CD14-positive monocyte (primary cell): Measurements from ENCODE around the gene LEMD1. TPM values are rescaled to one million over a fixed set of nuclear protein-coding genes. Genes with fewer than 3 reads are reported as not detected.
"Not testable (repeated sequence)": the region's sequence is repeated elsewhere in the genome, so short reads cannot be mapped to it uniquely, and the experiment has no call there.

Source experiments
- DNase-seq, 3 donors: peaks; one replicate each; pipeline ENCODE4 v3.0.0-alpha.2; 2011 to 2022
- H2AFZ ChIP-seq: 2 replicates; pipeline ENCODE4 v1.6.0; 2012; ENCODE audit warnings: mild to moderate bottlenecking, low read depth, low read length, inconsistent platforms; ENCODE audit not compliant: insufficient read depth, poor library complexity, severe bottlenecking
- H3K27ac ChIP-seq, 2 donors: 1 replicate in 1 of 2; 2 replicates in 1 of 2; pipeline ENCODE4 v1.5.1; 2012 to 2013; ENCODE audit warnings: low read length in 2 of 2, control low read depth in 1 of 2, inconsistent platforms in 1 of 2, low read depth in 1 of 2, mild to moderate bottlenecking in 1 of 2
- H3K27me3 ChIP-seq, 2 donors: one replicate each; pipeline versions ENCODE4 v1.6.0 to v1.6.1; 2011 to 2013; ENCODE audit warnings: low read length in 2 of 2; ENCODE audit not compliant: control insufficient read depth in 2 of 2, insufficient read depth in 2 of 2
- H3K36me3 ChIP-seq, 2 donors: replicated peaks in 1 of 2; 1 replicate in 1 of 2; 2 replicates in 1 of 2; pipeline versions ENCODE4 v1.5.1 to v1.6.1; 2012 to 2013; ENCODE audit warnings: low read length in 2 of 2, control low read depth in 1 of 2, inconsistent platforms in 1 of 2, mild to moderate bottlenecking in 1 of 2; ENCODE audit not compliant: insufficient read depth in 2 of 2, control insufficient read depth in 1 of 2
- H3K4me1 ChIP-seq, 2 donors: 1 replicate in 1 of 2; 2 replicates in 1 of 2; pipeline versions ENCODE4 v1.5.1 to v1.6.1; 2012 to 2013; ENCODE audit warnings: low read length in 2 of 2, control low read depth in 1 of 2, inconsistent platforms in 1 of 2, mild to moderate bottlenecking in 1 of 2, moderate library complexity in 1 of 2; ENCODE audit not compliant: insufficient read depth in 2 of 2, control insufficient read depth in 1 of 2
- H3K4me2 ChIP-seq: replicated peaks from 2 replicates; pipeline ENCODE3; 2012; ENCODE audit warnings: low read length, moderate library complexity, mild to moderate bottlenecking; ENCODE audit not compliant: poor library complexity, severe bottlenecking; ENCODE audit errors: extremely low read depth
- H3K4me3 ChIP-seq, 3 experiments: fragments of 200-600 bp in 1 of 3; sonication (generic) in 1 of 3; replicated peaks in 1 of 3; 1 replicate in 2 of 3; 2 replicates in 1 of 3; pipeline ENCODE4 v1.5.1; 2011 to 2013; ENCODE audit warnings: low read length in 3 of 3, mild to moderate bottlenecking in 3 of 3, control low read depth in 2 of 3, low read depth in 2 of 3, inconsistent platforms in 1 of 3, moderate library complexity in 1 of 3
- H3K79me2 ChIP-seq: 2 replicates; pipeline ENCODE4 v1.6.0; 2012; ENCODE audit warnings: mild to moderate bottlenecking, control low read depth, inconsistent platforms, low read length, moderate library complexity; ENCODE audit not compliant: insufficient read depth
- H3K9ac ChIP-seq: 2 replicates; pipeline ENCODE4 v1.6.0; 2017; ENCODE audit warnings: low read length, mild to moderate bottlenecking; ENCODE audit not compliant: insufficient read depth, poor library complexity, severe bottlenecking
- H3K9me3 ChIP-seq, 2 donors: replicated peaks in 1 of 2; 1 replicate in 1 of 2; 2 replicates in 1 of 2; pipeline versions ENCODE4 v1.5.1 to v1.6.1; 2012 to 2013; ENCODE audit warnings: low read length in 2 of 2, control low read depth in 1 of 2; ENCODE audit not compliant: control insufficient read depth in 1 of 2, insufficient read depth in 1 of 2
- H4K20me1 ChIP-seq: 2 replicates; pipeline ENCODE4 v1.6.0; 2012; ENCODE audit warnings: mild to moderate bottlenecking, low read length, control low read depth, moderate library complexity; ENCODE audit not compliant: insufficient read depth
- H3K27ac Mint-ChIP-seq, 7 donors: one replicate each; pipeline ENCODE4 v1.8.0; 2020; ENCODE audit warnings: mild to moderate bottlenecking in 7 of 7, mixed read lengths in 7 of 7, moderate library complexity in 6 of 7, inconsistent platforms in 2 of 7
- H3K27me3 Mint-ChIP-seq, 3 donors: one replicate each; pipeline ENCODE4 v1.8.0; 2021 to 2022; ENCODE audit warnings: low read depth in 3 of 3, mild to moderate bottlenecking in 3 of 3, mixed read lengths in 3 of 3, moderate library complexity in 3 of 3, inconsistent platforms in 1 of 3
- H3K36me3 Mint-ChIP-seq, 2 donors: one replicate each; pipeline ENCODE4 v1.8.0; 2020; ENCODE audit warnings: mixed read lengths in 2 of 2, inconsistent platforms in 1 of 2, mild to moderate bottlenecking in 1 of 2
- H3K4me1 Mint-ChIP-seq: one replicate; pipeline ENCODE4 v1.8.0; 2020; ENCODE audit warnings: mild to moderate bottlenecking, mixed read lengths
- H3K4me3 Mint-ChIP-seq, 2 donors: one replicate each; pipeline ENCODE4 v1.8.0; 2020; ENCODE audit warnings: mild to moderate bottlenecking in 2 of 2, mixed read lengths in 2 of 2, moderate library complexity in 1 of 2
- H3K9me3 Mint-ChIP-seq, 7 donors: one replicate each; pipeline ENCODE4 v1.8.0; 2020 to 2022; ENCODE audit warnings: mixed read lengths in 7 of 7, mild to moderate bottlenecking in 6 of 7, moderate library complexity in 6 of 7, inconsistent platforms in 2 of 7
- CTCF ChIP-seq: fragments of 200-600 bp; IDR thresholded peaks from one replicate; pipeline ENCODE4 v1.8.0; 2022; ENCODE audit warnings: antibody characterized with exemption, mild to moderate bottlenecking
- whole genome bisulfite sequencing: methylation state at CpG from one replicate; pipeline ENCODE4 v1.1.5; 2013; ENCODE audit warnings: missing lambda C conversion rate; ENCODE audit not compliant: insufficient coverage; 5-methylcytosine and 5-hydroxymethylcytosine counted together
- intact Hi-C, 2 donors: fragments of 100-400 bp; cut with micrococcal nuclease; formaldehyde crosslinking; loops; one replicate each; pipeline versions ENCODE4 v1.15.0 to v1.15.1; 2023
- polyA plus RNA-seq, 3 donors: library from polyadenylated mRNA; depleted of rRNA in 1 of 3; unstranded in 2 of 3; stranded (reverse) in 1 of 3; fragments of 300-500 nt in 2 of 3; fragments of >200 nt in 1 of 3; fragmentation: Illumina TruSeq in 2 of 3; gene quantifications; 1 replicate in 2 of 3; 2 replicates in 1 of 3; pipeline ENCODE4 v1.2.3, GENCODE V29; 2012 to 2021

Gene LEMD1
- polyA plus RNA-seq, 3 donors: not detected

GRCh38 chr1:205407970-205408369, 13.9 kb downstream of the LEMD1 start:
- Histone ChIP-seq H3K9ac (no peak overlapping the region), H3K4me1 (no peaks in the 10 kb centered on the region), H3K27ac (no peak overlapping the region), H2AFZ (no peak overlapping the region), H4K20me1 (no peaks in the 10 kb centered on the region), H3K4me3 (no peak overlapping the region), H3K9me3 (no peaks in the 10 kb centered on the region), H3K4me2 (no peak overlapping the region), H3K27me3 (no peaks in the 10 kb centered on the region), H3K36me3 (no peaks in the 10 kb centered on the region), H3K79me2 (no peaks in the 10 kb centered on the region)
- no peaks in the 10 kb centered on the region for H3K36me3 Mint-ChIP-seq
- TF ChIP-seq CTCF: no peak
- H3K4me3 Mint-ChIP-seq: no peak overlapping the region
- H3K27me3 Mint-ChIP-seq: peaks cover 8 to 19% (median 14%) of the 10 kb centered on the region in 3 donors
- no peak overlapping the region for H3K27ac Mint-ChIP-seq
- H3K9me3 Mint-ChIP-seq: peaks cover 0 to 6% (median 0%) of the 10 kb centered on the region in 7 donors
- DNase-seq: no peak
- WGBS: 48% methylated on average over 5 of the region's 5 CpGs
- intact Hi-C loops: no loop called here
- no peaks in the 10 kb centered on the region for H3K4me1 Mint-ChIP-seq

- H3K9me3 ChIP-seq, H3K4me1 ChIP-seq, H3K4me3 Mint-ChIP-seq, H3K27ac ChIP-seq, DNase-seq, H3K36me3 Mint-ChIP-seq, H3K79me2 ChIP-seq, H3K27ac Mint-ChIP-seq, H2AFZ ChIP-seq, H3K4me3 ChIP-seq, intact Hi-C loops, H3K9ac ChIP-seq, H3K36me3 ChIP-seq, H3K9me3 Mint-ChIP-seq, H4K20me1 ChIP-seq, H3K4me2 ChIP-seq, H3K4me1 Mint-ChIP-seq, H3K27me3 ChIP-seq: not testable (repeated sequence)
- WGBS: 94% methylated on average over 6 of the region's 12 CpGs
- peaks cover 6 to 15% (median 14%) of the 10 kb centered on the region in 3 donors for H3K27me3 Mint-ChIP-seq
These were observed 15.6 kb downstream of the LEMD1 start for GRCh38 chr1:205406252-205406651.

GRCh38 chr1:205404484-205404883, 17.4 kb downstream of the LEMD1 start:
- H3K27me3 Mint-ChIP-seq: peaks cover 7 to 17% (median 8%) of the 10 kb centered on the region in 3 donors
- DNase-seq, H3K4me3 ChIP-seq, H3K27ac Mint-ChIP-seq, H3K4me2 ChIP-seq, H4K20me1 ChIP-seq, H3K9me3 ChIP-seq, H3K27ac ChIP-seq, H3K9ac ChIP-seq, H3K27me3 ChIP-seq, H3K9me3 Mint-ChIP-seq, H3K4me1 ChIP-seq, H3K79me2 ChIP-seq, H3K4me1 Mint-ChIP-seq, H2AFZ ChIP-seq, intact Hi-C loops, H3K4me3 Mint-ChIP-seq, H3K36me3 ChIP-seq, H3K36me3 Mint-ChIP-seq: not testable (repeated sequence)
- WGBS: no CpG with 5 or more reads among the region's 3 CpGs
